RWPE2 (cell line): ENCODE measurements around the gene ADGRD2.

Experiments used
- ATAC-seq: fragments of 200-7000 bp; cut with Tn5 transposase; 3 replicates; pipeline ENCODE4 v1.9.1; 2021; ENCODE audit warnings: low read depth
- DNase-seq: peaks from one replicate; pipeline ENCODE4 v3.0.0-alpha.2; 2020; ENCODE audit warnings: low spot score
- H3K27ac ChIP-seq: fragments of 450-650 bp; 2 replicates; pipeline ENCODE4 v1.5.1; 2017; ENCODE audit warnings: mild to moderate bottlenecking; ENCODE audit not compliant: poor library complexity, severe bottlenecking
- H3K27me3 ChIP-seq: fragments of 250-450 bp; sonication (Bioruptor Pico); 2 replicates; pipeline ENCODE4 v1.5.1; 2021; ENCODE audit warnings: mild to moderate bottlenecking, moderate library complexity; ENCODE audit not compliant: insufficient read depth, poor library complexity, severe bottlenecking
- H3K36me3 ChIP-seq: fragments of 250-450 bp; sonication (Bioruptor Pico); 2 replicates; pipeline ENCODE4 v1.5.1; 2020; ENCODE audit warnings: low read depth, mild to moderate bottlenecking, moderate library complexity
- H3K4me1 ChIP-seq: fragments of 250-450 bp; sonication (Bioruptor Pico); 2 replicates; pipeline ENCODE4 v1.5.1; 2021; ENCODE audit warnings: mild to moderate bottlenecking, moderate library complexity; ENCODE audit not compliant: insufficient read depth, poor library complexity, severe bottlenecking
- H3K4me3 ChIP-seq: fragments of 250-450 bp; sonication (Bioruptor Pico); 2 replicates; pipeline ENCODE4 v1.5.1; 2021; ENCODE audit warnings: mild to moderate bottlenecking, moderate library complexity; ENCODE audit not compliant: severe bottlenecking
- H3K9me3 ChIP-seq: fragments of 250-450 bp; sonication (Bioruptor Pico); 2 replicates; pipeline ENCODE4 v1.5.1; 2021; ENCODE audit warnings: mild to moderate bottlenecking, moderate library complexity; ENCODE audit not compliant: severe bottlenecking
- CTCF ChIP-seq: fragments of 450-650 bp; IDR thresholded peaks from one replicate; pipeline ENCODE4 v1.5.1; 2017; ENCODE audit warnings: mild to moderate bottlenecking, moderate library complexity; ENCODE audit not compliant: poor library complexity, severe bottlenecking

ADGRD2 gene

DNA sequence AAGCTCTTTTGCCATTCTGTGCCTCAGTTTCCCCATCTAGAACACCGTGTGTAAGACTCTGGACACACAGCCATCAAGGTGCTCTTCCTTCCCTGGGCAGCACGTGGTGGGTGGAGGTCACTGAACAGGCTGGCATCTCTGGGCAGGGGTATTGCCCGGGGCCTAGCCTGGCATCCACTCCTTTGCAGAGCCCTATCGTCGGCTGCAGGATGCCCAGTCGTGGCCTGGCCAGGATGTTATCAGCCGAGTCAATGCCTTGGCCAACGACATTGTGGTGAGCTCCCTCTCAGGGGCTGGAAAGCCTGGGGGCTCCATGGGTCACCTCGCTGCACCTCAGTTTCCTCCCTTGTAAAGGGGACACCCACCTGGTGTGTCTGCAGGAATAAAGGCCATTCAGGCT, 4.0 kb downstream of the ADGRD2 start:
- DNase-seq (no peak), ATAC-seq (no peak)
- Histone ChIP-seq H3K36me3 (no peaks in the 10 kb centered on the region), H3K9me3 (no peaks in the 10 kb centered on the region), H3K4me3 (no peak overlapping the region), H3K27ac (no peak overlapping the region), H3K4me1 (no peaks in the 10 kb centered on the region), H3K27me3 (no peaks in the 10 kb centered on the region)
- TF ChIP-seq CTCF, result no peak

- Histone ChIP-seq H3K27ac (no peak overlapping the region), H3K4me3 (no peak overlapping the region), H3K9me3 (no peaks in the 10 kb centered on the region), H3K36me3 (no peaks in the 10 kb centered on the region), H3K27me3 (no peaks in the 10 kb centered on the region), H3K4me1 (no peaks in the 10 kb centered on the region)
- TF ChIP-seq CTCF, result no peak
- DNase-seq, result no peak
- no peak for ATAC-seq
These were observed 4.7 kb downstream of the ADGRD2 start for GRCh38 chr9:124454791-124455443.

- no peak overlapping the region for H3K27ac ChIP-seq
- no peak overlapping the region for H3K4me3 ChIP-seq
- no peaks in the 10 kb centered on the region for H3K27me3 ChIP-seq
- TF ChIP-seq CTCF, result no peak
- DNase-seq (no peak), ATAC-seq (no peak)
- H3K9me3 ChIP-seq, result no peaks in the 10 kb centered on the region
- no peaks in the 10 kb centered on the region for H3K36me3 ChIP-seq
- no peaks in the 10 kb centered on the region for H3K4me1 ChIP-seq
These were observed 5.6 kb downstream of the ADGRD2 start for GRCh38 chr9:124455820-124456219.

DNA sequence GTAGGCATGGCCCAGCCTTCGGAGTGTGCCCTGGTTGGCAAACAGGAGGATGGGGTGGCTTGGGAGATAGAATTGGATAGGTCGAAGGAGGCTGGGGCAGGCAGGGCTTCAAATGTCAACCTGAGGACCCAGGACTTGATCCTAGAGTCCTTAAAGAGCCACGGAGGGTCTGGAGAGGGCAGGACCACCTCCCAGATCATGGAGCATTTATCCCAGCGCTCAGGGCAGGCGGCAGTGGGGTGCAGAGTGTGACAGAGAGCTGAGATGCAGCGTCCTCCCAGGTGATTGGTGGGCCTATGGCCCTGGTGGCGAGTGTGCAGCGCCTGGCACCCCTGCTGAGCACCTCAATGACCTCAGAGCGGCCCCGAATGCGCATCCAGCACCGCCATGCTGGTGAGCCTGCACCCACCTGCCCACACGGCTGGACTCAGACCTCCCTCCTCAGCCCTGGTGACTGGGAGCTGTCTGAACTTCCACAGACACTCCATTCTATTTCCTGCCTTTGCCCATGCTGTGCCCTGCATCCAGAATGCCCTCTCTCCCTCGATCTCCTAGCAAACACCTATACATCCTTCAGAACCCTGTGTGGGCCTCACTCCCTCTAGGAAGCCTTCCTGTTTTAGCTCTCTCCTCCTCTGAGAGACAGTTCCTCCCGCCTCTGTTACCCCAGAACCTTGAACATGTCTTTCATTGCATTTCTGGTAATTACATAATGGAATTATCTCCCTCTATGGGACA, 6.3 kb downstream of the ADGRD2 start:
- no peaks in the 10 kb centered on the region for H3K4me1 ChIP-seq
- H3K4me3 ChIP-seq, result no peak overlapping the region
- no peak for TF ChIP-seq CTCF
- no peaks in the 10 kb centered on the region for H3K36me3 ChIP-seq
- no peaks in the 10 kb centered on the region for H3K27me3 ChIP-seq
- ATAC-seq (no peak), DNase-seq (no peak)
- no peak overlapping the region for H3K27ac ChIP-seq
- H3K9me3 ChIP-seq, result no peaks in the 10 kb centered on the region
